Measurements from ENCODE around the gene CD276.
"Not testable (repeated sequence)": the region's sequence is repeated elsewhere in the genome, so short reads cannot be mapped to it uniquely, and the experiment has no call there.

CD276 gene

GRCh38 chr15:73714695-73715301 is 30.6 kb downstream of the CD276 start:
- DNase-seq = no peak

GRCh38 chr15:73715417-73715816 is 31.2 kb downstream of the CD276 start:
- DNase-seq = no peak

- no peak for DNase-seq
Measured at GRCh38 chr15:73716417-73716816, 32.2 kb downstream of the CD276 start.

- DNase-seq = no peak
Measured at GRCh38 chr15:73717206-73717605, 33.0 kb downstream of the CD276 start.

- no peak for DNase-seq
Measured at GRCh38 chr15:73717802-73718201, 33.6 kb downstream of the CD276 start.

- DNase-seq = no peak
Measured at GRCh38 chr15:73718694-73719093, 34.5 kb downstream of the CD276 start.

- DNase-seq = no peak
Measured at GRCh38 chr15:73722425-73722824, 38.2 kb downstream of the CD276 start.

- no peak for DNase-seq
Measured at GRCh38 chr15:73723191-73723590, 39.0 kb downstream of the CD276 start.

GRCh38 chr15:73724212-73724611 is 40.0 kb downstream of the CD276 start:
- DNase-seq = no peak

GRCh38 chr15:73727330-73727976 is 43.3 kb downstream of the CD276 start:
- no peak for DNase-seq

- not testable (repeated sequence) for DNase-seq
Measured at GRCh38 chr15:73732051-73732450, 47.9 kb downstream of the CD276 start.

- DNase-seq = no peak
Measured at GRCh38 chr15:73732930-73733329, 48.7 kb downstream of the CD276 start.

GRCh38 chr15:73737535-73737934 is 53.4 kb downstream of the CD276 start:
- no peak for DNase-seq

GRCh38 chr15:73740152-73741048 is 56.2 kb downstream of the CD276 start:
- DNase-seq = no peak

- no peak for DNase-seq
Measured at GRCh38 chr15:73741321-73741836, 57.2 kb downstream of the CD276 start.

GRCh38 chr15:73744293-73744692 is 60.1 kb downstream of the CD276 start:
- DNase-seq = no peak

- no peak for DNase-seq
Measured at GRCh38 chr15:73745073-73745472, 60.9 kb downstream of the CD276 start.

- DNase-seq = no peak
Measured at GRCh38 chr15:73746261-73746660, 62.1 kb downstream of the CD276 start.

- no peak for DNase-seq
Measured at GRCh38 chr15:73746883-73747282, 62.7 kb downstream of the CD276 start.

GRCh38 chr15:73747847-73748590 is 63.8 kb downstream of the CD276 start:
- no peak for DNase-seq

- DNase-seq = no peak
Measured at GRCh38 chr15:73748730-73749129, 64.5 kb downstream of the CD276 start.

- no peak for DNase-seq
Measured at GRCh38 chr15:73749533-73749932, 65.3 kb downstream of the CD276 start.

GRCh38 chr15:73749971-73750370 is 65.8 kb downstream of the CD276 start:
- no peak for DNase-seq
